Activated B cell treated with CpG ODN at 0.5 μM for 24 hours (primary cell): Measurements from ENCODE around the gene DCLRE1C. TPM values are rescaled to one million over a fixed set of nuclear protein-coding genes. Genes with fewer than 3 reads are reported as not detected.

Experiments
- ATAC-seq: fragments of 200-7000 bp; cut with Tn5 transposase; one replicate; pipeline ENCODE4 v1.10.0; 2021; ENCODE audit warnings: low read depth, mild to moderate bottlenecking, moderate library complexity
- CTCF ChIA-PET: fragments of 350-600 bp; sonication (Branson Sonifier 250); formaldehyde crosslinking; loops from one replicate; lab custom pipeline; 2021; ENCODE audit warnings: antibody characterized with exemption; lab: Charles Lee
- POLR2A ChIA-PET: fragments of 350-600 bp; sonication (Branson Sonifier 250); formaldehyde crosslinking; loops from one replicate; lab custom pipeline; 2021; ENCODE audit warnings: antibody characterized with exemption; lab: Charles Lee
- DNase-seq: peaks from one replicate; pipeline ENCODE4 v3.0.0; 2022
- H3K27ac Mint-ChIP-seq: one replicate; pipeline ENCODE4 v1.8.0; 2020; ENCODE audit warnings: mixed read lengths
- H3K27me3 Mint-ChIP-seq: one replicate; pipeline ENCODE4 v1.8.0; 2021; ENCODE audit warnings: mixed read lengths
- H3K36me3 Mint-ChIP-seq: one replicate; pipeline ENCODE4 v1.8.0; 2021; ENCODE audit warnings: low read depth, mixed read lengths
- H3K4me1 Mint-ChIP-seq: one replicate; pipeline ENCODE4 v1.8.0; 2021; ENCODE audit warnings: mixed read lengths
- H3K4me3 Mint-ChIP-seq: one replicate; pipeline ENCODE4 v1.8.0; 2020; ENCODE audit warnings: mild to moderate bottlenecking, mixed read lengths
- H3K9me3 Mint-ChIP-seq: one replicate; pipeline ENCODE4 v1.8.0; 2020; ENCODE audit warnings: mixed read lengths
- CTCF ChIP-seq: fragments of 200-600 bp; IDR thresholded peaks from one replicate; pipeline ENCODE4 v1.8.0; 2022; ENCODE audit warnings: antibody characterized with exemption, mild to moderate bottlenecking
- intact Hi-C: fragments of 100-400 bp; cut with micrococcal nuclease; formaldehyde crosslinking; loops from one replicate; pipeline ENCODE4 v1.15.1; 2024
- total RNA-seq: library from RNA; stranded (reverse); gene quantifications from 2 replicates; pipeline ENCODE4 v1.2.3, GENCODE V29; 2022

The DCLRE1C gene
- total RNA-seq, 1 donor from 2014 or later = 43.8 TPM

GRCh38 chr10:14880229-14880628, 73.7 kb downstream of the DCLRE1C start:
- POLR2A ChIA-PET = interaction anchor here (0.7 to 3.1 kb wide), 6 partner anchors 9 to 280 kb away, joined by 3 to 13 read pairs (median 5); partner anchors contain the start of genes CDNF, HSPA14, MEIG1 and MSANTD7
- H3K27me3 Mint-ChIP-seq = no peaks in the 10 kb centered on the region
- peaks cover 4% of the 10 kb centered on the region for H3K36me3 Mint-ChIP-seq
- TF ChIP-seq CTCF = no peak
- H3K9me3 Mint-ChIP-seq = no peaks in the 10 kb centered on the region
- CTCF ChIA-PET = interaction anchor here (1.4 to 1.6 kb wide), 2 partner anchors 9 to 381 kb away, joined by 3 to 4 read pairs; no protein-coding TSS in a partner anchor
- no peak overlapping the region for H3K27ac Mint-ChIP-seq
- peaks cover 25% of the 10 kb centered on the region for H3K4me1 Mint-ChIP-seq
- H3K4me3 Mint-ChIP-seq = peak overlapping the region; percentile 89
- intact Hi-C loops = no loop called here
- DNase-seq (no peak), ATAC-seq (no peak)

DNA sequence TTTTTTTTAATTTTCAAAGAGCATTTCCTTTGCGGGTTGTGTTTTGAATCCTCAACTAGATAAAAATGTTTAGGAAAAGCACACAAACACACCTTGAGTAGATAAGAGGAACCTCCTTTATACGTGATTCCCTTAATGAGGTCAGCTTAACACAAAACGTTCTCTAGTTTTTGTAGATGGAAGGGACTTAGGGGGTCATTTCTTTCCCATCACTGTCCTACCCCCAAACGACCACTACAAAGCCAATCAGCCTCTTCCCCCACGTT, 74.0 kb downstream of the DCLRE1C start:
- Mint-ChIP-seq H3K4me3 (peak overlapping the region; percentile 89), H3K9me3 (no peaks in the 10 kb centered on the region), H3K27ac (no peak overlapping the region), H3K4me1 (peaks cover 25% of the 10 kb centered on the region), H3K36me3 (peaks cover 4% of the 10 kb centered on the region), H3K27me3 (no peaks in the 10 kb centered on the region)
- CTCF ChIA-PET = interaction anchor here (1.6 kb wide), 1 partner anchor 10 kb away, joined by 3 read pairs; no protein-coding TSS in a partner anchor
- DNase-seq (no peak), ATAC-seq (no peak)
- intact Hi-C loops = loop anchor here (2.0 to 10.0 kb wide), 3 partner anchors 47 to 1295 kb away; partner anchors contain the start of genes NMT2 and PRPF18
- POLR2A ChIA-PET = interaction anchor here (0.7 to 3.1 kb wide), 5 partner anchors 9 to 280 kb away, joined by 3 to 13 read pairs (median 4); partner anchors contain the start of genes CDNF, HSPA14 and MSANTD7
- TF ChIP-seq CTCF = no peak

DNA sequence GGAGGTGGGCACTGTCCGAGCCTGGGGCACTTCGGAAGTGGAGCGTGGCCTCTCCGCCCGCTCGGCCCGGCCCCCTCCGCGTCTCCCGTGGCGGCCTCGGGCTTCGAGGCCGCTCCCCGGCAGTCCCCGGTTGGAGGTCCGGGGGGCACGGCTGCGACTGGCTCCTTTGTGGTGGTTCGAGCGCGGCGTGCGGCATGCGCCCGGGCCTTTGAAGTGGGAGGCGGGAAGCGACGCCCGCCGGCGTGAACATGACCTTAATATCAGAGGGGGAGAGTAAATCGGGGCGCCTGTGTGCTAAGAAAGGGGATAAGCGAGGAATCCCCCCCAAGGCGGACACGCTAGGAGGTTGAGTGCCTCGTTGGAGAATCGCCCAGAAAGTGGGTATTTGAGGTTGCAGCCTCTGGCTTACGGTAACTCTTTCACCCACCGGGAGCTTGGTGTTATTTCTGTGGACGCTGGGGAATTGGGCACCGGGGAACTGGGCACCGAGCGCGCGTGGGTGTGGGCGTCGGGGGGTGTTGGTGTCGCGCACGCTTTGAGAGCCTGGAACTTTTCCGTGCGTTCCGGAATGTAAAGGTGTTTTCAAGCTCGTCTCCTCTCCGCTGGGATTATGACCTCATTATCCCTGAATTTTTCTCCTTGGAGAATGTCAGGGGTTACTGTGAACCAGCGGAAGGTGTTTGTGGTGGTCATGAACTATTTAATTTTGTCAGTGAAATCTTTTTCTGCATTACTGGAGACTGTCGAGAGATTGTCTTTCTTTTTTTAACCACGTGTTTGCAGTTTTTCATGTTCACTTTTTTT, 74.6 kb downstream of the DCLRE1C start:
- DNase-seq = no peak
- Mint-ChIP-seq H3K27ac (peak overlapping the region; percentile 72), H3K4me1 (peaks cover 25% of the 10 kb centered on the region), H3K9me3 (no peaks in the 10 kb centered on the region), H3K4me3 (peak overlapping the region; percentile 89), H3K36me3 (peaks cover 4% of the 10 kb centered on the region), H3K27me3 (no peaks in the 10 kb centered on the region)
- CTCF ChIA-PET = interaction anchor here (0.9 to 1.6 kb wide), 3 partner anchors 10 to 42 kb away, joined by 3 to 4 read pairs (median 3); partner anchors contain the start of gene CDNF
- intact Hi-C loops = loop anchor here (2.0 to 10.0 kb wide), 3 partner anchors 47 to 1295 kb away; partner anchors contain the start of genes NMT2 and PRPF18
- ATAC-seq = peak; percentile 5
- TF ChIP-seq CTCF = no peak
- POLR2A ChIA-PET = interaction anchor here (0.7 to 2.6 kb wide), 14 partner anchors 9 to 694 kb away, joined by 3 to 27 read pairs (median 4); partner anchors contain the start of genes CDNF, DCLRE1C, HSPA14 and MEIG1

DNA sequence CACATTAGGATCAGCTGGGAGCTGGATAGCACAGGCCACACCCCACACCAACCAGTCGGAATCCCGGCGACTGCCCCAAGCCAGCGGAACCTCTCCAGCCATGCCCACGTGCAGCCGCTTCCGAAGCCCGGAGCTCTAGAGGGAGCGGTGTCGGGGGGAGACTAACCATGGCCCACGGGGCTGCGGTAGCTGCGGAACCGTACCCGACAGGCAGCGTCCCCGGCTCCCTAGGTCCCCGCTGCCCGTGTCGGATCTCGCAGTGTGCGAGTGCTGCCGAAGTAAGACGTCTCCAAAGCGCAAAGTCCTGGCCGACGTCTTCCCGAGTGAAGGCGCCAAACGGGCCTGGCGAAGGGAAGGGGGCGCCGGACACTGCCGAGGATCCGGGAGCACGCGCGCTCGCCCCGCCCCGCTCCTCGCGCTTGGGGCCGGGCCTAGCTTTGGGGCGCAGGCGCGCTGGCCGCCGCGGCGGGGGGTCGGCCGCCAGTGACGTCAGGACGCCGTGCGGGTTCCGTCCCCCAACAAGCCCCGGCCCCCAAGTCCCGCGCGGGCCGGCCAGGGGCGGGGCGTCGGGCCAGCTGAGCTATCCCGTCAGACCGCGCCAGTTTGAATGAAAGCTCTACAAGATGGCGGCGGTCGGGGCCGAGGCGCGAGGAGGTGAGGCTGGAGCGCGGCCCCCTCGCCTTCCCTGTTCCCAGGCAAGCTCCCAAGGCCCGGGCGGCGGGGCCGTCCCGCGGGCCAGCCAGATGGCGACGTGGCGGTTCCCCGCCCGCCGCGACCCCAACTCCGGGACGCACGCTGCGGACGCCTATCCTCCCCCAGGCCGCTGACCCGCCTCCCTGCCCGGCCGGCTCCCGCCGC, 75.4 kb downstream of the DCLRE1C start, which contains the start of gene SUV39H2:
TSS of gene SUV39H2 (plus strand) at position 601 of the 858 bp plus-strand sequence. CDS start at position 624, 23 bp downstream.
- intact Hi-C loops = loop anchor here (1.0 to 10.0 kb wide), 9 partner anchors 40 to 1294 kb away; partner anchors contain the start of genes CDNF, DCLRE1C, HSPA14 and MEIG1
- CTCF ChIA-PET = interaction anchor here (0.9 to 1.0 kb wide), 2 partner anchors 25 to 41 kb away, joined by 3 to 4 read pairs; partner anchors contain the start of gene CDNF
- Mint-ChIP-seq H3K27me3 (no peaks in the 10 kb centered on the region), H3K36me3 (peaks cover 4% of the 10 kb centered on the region), H3K4me1 (peaks cover 25% of the 10 kb centered on the region), H3K27ac (peak within 1 kb of the TSS; percentile 86), H3K4me3 (peak within 1 kb of the TSS; percentile 94), H3K9me3 (no peaks in the 10 kb centered on the region)
- DNase-seq = peak; percentile 93
- TF ChIP-seq CTCF = no peak
- ATAC-seq = peak; percentile 93
- POLR2A ChIA-PET = interaction anchor here (0.5 to 2.6 kb wide), 18 partner anchors 8 to 693 kb away, joined by 3 to 27 read pairs (median 4); partner anchors contain the start of genes CDNF, DCLRE1C, HSPA14 and MEIG1
